SW 1271 (cell line): Measurements from ENCODE around the gene CRLF2.
"Not testable (repeated sequence)": the region's sequence is repeated elsewhere in the genome, so short reads cannot be mapped to it uniquely, and the experiment has no call there.

Source experiments
- DNase-seq, 2 experiments: peaks; one replicate each; lab custom pipeline; 2025; lab: John Stamatoyannopoulos, UW

The CRLF2 gene

GRCh38 chrX:1212532-1212931 is at the start of gene CRLF2:
TSS of gene CRLF2 (minus strand) at chrX:1212649. CDS start at chrX:1212634, 15 bp downstream.
- DNase-seq, result peak in 1 of 2 experiments; percentile 25

GRCh38 chrX:1261771-1262170 is 49.3 kb upstream of the CRLF2 start:
- not testable (repeated sequence) for DNase-seq

GRCh38 chrX:1261285-1261684 is 48.8 kb upstream of the CRLF2 start:
- DNase-seq, result no peak

- no peak for DNase-seq
Observed at GRCh38 chrX:1252861-1253260, 40.4 kb upstream of the CRLF2 start.

GRCh38 chrX:1249101-1249887 is 36.8 kb upstream of the CRLF2 start:
- DNase-seq, result no peak

GRCh38 chrX:1248331-1249061 is 36.0 kb upstream of the CRLF2 start:
- DNase-seq, result no peak

GRCh38 chrX:1246816-1247215 is 34.4 kb upstream of the CRLF2 start:
- DNase-seq, result peak in 1 of 2 experiments; percentile 9

- DNase-seq, result no peak
Observed at GRCh38 chrX:1244164-1245076, 32.0 kb upstream of the CRLF2 start.

GRCh38 chrX:1242891-1243402 is 30.5 kb upstream of the CRLF2 start:
- DNase-seq, result no peak

- DNase-seq, result not testable (repeated sequence)
Observed at GRCh38 chrX:1240551-1240950, 28.1 kb upstream of the CRLF2 start.

GRCh38 chrX:1239681-1240142 is 27.3 kb upstream of the CRLF2 start:
- DNase-seq, result no peak

- DNase-seq, result no peak
Observed at GRCh38 chrX:1231850-1232465, 19.5 kb upstream of the CRLF2 start.

- DNase-seq, result not testable (repeated sequence)
Observed at GRCh38 chrX:1228101-1228500, 15.7 kb upstream of the CRLF2 start.

- no peak for DNase-seq
Observed at GRCh38 chrX:1226249-1226648, 13.8 kb upstream of the CRLF2 start.

GRCh38 chrX:1224954-1225353 is 12.5 kb upstream of the CRLF2 start:
- no peak for DNase-seq

- DNase-seq, result no peak
Observed at GRCh38 chrX:1223242-1223600, 10.8 kb upstream of the CRLF2 start.

GRCh38 chrX:1222531-1223241 is 10.2 kb upstream of the CRLF2 start:
- peak in 1 of 2 experiments; percentile 16 for DNase-seq

GRCh38 chrX:1221296-1221845 is 8.9 kb upstream of the CRLF2 start:
- no peak for DNase-seq

GRCh38 chrX:1218286-1218685 is 5.8 kb upstream of the CRLF2 start:
- no peak for DNase-seq

GRCh38 chrX:1215123-1215823 is 2.8 kb upstream of the CRLF2 start:
- no peak for DNase-seq
